ENCODE data around the gene FTSJ3.
"Not testable (repeated sequence)": the region's sequence is repeated elsewhere in the genome, so short reads cannot be mapped to it uniquely, and the experiment has no call there.

Gene FTSJ3

DNA sequence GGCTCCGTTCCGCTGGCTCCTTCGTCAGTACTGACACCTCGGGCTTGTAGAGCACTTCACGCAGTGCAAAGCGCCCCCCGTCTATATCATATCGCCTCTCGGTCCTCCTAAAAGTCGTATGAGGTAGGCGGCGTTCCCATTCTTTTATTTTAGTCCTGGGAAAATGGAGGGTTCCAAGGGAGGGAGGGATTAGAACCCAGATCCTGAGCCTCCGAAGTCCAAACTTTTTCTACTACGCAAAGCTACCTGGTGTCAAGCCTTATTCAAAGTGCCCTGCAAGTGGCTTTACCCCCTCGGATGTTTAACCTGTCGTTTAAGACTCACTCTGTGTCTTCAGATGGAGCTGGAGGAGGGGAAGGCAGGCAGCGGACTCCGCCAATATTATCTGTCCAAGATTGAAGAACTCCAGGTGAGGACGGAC, 348 bp upstream of the FTSJ3 start:
- DNase-seq = no peak

DNA sequence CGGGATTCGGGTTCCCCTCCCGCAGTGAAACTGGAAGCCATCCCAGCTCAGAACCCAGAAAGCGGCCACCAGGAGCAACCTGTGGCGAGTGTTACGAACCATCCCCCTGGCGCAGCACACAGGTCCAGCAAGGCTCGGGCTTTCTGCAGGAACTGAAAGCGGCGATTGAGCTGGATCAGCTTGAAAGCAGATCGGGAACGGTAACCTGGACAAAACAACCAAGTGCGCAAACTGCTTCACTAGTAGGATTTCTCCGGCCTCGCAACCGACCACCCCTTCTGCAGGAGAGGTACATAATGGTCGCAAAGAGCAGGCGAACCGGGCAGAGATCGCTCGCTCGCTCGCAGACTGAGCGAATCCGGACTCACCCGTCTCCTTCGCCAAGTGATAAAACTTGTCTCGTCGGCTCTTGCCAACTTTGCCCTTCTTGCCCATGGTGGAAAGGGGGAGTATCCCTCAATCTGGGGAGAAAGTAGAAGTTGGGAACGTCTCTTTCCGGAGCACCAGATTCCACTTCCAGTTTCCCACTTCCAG, 928 bp downstream of the FTSJ3 start:
- DNase-seq = no peak

- DNase-seq = no peak
These were observed 3.1 kb downstream of the FTSJ3 start for GRCh38 chr17:63824362-63824761.

DNA sequence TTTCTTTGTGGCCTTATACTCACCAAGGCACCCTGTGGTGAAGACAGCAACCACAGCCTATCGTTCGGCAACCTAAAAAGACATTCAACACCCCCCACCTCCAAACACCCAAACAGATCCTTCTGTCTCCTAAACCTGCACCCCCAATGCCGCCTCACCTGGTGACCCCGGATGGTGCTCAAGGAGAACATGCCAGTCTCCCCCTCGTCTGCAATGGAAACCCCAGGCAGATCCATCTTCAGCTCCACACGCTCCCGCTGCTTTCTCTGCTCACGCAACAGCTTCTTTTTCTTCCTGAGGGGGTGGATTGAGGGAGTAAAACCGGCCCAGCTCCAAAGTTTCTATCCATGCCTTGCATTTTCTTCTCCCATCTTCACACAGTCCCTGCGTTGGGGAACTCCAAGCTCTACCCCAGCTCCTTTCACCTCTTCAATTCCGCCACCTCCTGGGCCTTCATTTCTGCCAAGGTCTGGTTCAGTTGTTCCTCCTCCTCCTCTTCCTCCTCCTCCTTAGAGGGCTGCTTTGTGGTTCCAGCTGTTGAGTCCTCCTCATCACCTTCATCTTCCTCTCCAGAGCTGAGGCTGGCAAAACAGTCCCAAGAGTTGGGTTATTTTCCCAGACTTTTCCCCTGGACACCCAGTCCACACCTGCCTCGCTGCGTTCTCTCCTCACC, 3.7 kb downstream of the FTSJ3 start:
- peak in 1 of 5 experiments; percentile 37 for DNase-seq

DNA sequence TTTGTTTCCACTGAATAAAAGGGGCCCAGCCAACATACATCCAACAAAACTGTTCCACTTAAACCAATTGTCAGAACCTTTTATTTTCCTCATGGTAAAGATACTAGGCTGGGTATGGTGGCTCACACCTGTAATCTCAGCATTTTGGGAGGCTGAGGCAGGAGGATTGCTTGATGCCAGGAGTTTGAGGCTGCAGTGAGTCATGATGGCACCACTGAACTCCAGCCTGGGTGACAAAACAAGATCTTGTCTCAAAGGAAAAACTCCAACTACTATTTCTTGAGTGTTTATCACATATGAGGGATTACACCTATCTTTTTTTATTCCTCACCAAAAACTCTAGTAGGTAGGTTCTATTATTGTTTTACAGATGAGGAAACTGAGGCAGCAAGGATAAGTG, 4.9 kb downstream of the FTSJ3 start:
- DNase-seq = no peak

- no peak for DNase-seq
These were observed 5.7 kb downstream of the FTSJ3 start for GRCh38 chr17:63821804-63822203.

- peak in 1 of 5 experiments; percentile 31 for DNase-seq
These were observed 6.4 kb downstream of the FTSJ3 start for GRCh38 chr17:63820963-63821561.

GRCh38 chr17:63819585-63820537, 7.6 kb downstream of the FTSJ3 start:
- peak in 1 of 5 experiments; percentile 65 for DNase-seq

- DNase-seq = no peak
These were observed 8.3 kb downstream of the FTSJ3 start for GRCh38 chr17:63819131-63819530.

DNA sequence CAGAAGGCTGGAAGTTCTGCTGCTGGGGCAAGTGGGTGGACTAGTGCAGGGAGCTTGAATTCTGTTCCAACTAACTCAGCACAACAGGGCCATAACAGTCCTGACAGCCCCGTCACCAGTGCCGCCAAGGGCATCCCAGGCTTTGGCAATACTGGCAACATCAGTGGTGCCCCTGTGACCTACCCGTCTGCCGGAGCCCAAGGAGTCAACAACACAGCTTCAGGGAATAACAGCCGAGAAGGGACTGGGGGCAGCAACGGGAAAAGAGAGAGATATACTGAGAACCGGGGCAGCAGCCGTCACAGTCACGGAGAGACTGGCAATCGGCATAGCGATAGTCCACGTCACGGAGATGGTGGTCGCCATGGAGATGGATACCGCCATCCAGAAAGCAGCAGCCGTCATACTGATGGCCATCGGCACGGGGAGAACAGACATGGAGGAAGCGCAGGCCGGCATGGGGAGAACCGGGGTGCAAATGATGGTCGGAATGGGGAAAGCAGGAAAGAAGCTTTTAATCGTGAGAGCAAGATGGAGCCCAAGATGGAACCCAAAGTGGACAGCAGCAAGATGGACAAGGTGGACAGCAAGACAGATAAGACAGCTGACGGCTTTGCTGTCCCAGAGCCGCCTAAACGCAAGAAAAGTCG, 9.6 kb downstream of the FTSJ3 start:
- DNase-seq = no peak

GRCh38 chr17:63816669-63817068, 10.8 kb downstream of the FTSJ3 start:
- no peak for DNase-seq

DNA sequence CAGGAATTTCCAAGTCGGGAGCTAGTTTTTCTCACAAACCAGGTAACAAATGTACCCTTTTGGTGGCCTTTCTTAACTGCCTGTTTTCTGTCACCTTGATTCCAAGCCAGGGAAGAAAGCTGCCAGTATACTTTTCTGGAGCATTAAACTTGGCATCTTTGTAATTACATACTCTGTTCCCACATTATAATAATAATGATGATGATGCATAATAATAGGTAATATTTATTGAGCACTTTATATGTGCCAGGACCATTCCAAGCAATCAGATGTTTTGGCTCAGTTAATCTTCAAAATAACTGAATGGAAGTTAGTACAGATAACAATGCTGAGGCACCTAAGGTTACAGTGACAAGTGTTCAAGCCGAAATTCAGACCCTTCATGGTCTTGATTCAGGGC, 11.3 kb downstream of the FTSJ3 start:
- DNase-seq = no peak

GRCh38 chr17:63809970-63810369, 17.5 kb downstream of the FTSJ3 start:
- no peak for DNase-seq

GRCh38 chr17:63805591-63805990, 21.9 kb downstream of the FTSJ3 start:
- DNase-seq = no peak

DNA sequence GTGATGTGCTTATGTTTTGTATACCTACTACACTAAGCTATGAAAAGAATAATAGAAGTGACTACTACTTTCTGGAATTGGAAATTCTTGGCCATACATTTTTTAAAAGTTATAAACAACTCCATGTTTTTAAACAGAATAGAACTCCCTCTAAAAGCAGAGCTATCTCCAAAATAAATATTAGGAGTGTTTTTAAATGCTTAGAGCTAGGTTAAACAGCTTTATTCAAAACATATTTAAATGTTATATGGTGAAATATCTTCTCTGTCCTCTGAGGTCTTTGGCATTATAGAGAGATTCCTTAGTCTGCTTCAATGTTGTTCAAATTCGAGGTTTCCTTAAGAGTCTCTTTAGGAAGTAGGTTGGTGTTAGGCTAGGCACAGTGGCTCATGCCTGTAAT, 23.1 kb downstream of the FTSJ3 start:
- no peak for DNase-seq

GRCh38 chr17:63800783-63801182, 26.7 kb downstream of the FTSJ3 start:
- no peak for DNase-seq

GRCh38 chr17:63798572-63799106, 28.8 kb downstream of the FTSJ3 start:
- no peak for DNase-seq

DNA sequence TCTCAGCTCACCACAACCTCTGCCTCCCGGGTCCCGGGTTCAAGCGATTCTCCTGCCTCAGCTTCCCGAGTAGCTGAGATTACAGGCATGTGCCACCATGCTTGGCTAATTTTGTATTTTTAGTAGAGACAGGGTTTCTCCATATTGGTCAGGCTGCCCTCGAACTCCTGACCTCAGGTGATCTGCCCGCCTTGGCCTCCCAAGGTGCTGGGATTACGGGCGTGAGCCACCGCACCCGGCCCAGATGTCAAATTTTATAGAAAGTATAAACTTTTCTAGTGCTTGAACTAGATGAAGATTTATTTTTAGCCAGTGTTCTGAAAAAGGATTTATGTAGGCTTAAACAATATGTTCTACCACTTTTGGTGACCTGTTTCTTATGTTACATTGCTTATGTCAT, 31.1 kb downstream of the FTSJ3 start:
- not testable (repeated sequence) for DNase-seq

DNA sequence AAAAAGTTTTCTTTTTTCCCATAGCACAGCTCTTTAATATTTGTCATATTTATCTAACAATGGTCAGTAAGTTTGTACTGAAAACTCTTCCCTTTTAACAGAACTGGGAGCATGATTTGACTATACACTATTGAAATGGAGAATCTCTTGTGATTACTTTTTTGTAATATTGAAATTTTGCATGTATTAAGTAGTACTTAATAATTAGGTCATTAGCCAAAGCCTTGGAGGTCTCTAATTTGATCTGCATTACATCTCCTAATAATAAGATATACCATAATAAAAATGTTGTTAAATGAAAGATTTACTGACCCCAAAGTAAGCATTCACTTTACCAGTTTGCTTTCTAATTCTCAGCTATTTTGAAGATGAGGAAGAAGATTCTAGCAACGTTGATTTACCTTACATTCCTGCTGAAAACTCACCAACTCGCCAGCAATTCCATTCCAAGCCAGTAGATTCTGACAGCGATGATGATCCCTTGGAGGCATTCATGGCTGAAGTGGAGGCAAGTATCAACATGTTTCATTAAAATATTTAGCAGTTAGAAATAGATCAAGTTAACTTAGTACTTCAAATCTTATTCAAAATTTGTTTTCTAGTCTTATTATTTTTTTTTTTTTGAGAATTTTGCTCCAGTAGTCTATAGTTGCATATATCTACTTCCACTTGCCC, 35.3 kb downstream of the FTSJ3 start:
- DNase-seq = no peak

DNA sequence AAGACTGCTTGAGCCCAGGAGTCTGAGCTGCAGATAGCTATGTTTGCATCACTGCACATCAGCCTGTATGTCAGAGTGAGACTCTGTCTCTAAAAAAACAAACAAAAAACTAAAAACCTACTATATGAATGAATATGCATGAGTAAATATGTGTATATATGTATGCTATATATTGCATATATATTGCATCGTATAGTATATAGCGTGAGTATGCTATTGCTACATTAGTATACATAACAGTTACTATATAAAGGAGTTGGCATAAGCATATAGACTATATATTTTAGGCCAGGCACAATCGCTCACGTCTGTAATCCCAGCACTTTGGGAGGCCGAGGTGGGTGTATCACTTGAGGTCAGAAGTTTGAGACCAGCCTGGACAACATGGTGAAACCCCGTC, 37.4 kb downstream of the FTSJ3 start:
- DNase-seq = no peak

- DNase-seq = no peak
These were observed 40.3 kb downstream of the FTSJ3 start for GRCh38 chr17:63786971-63787711.
